Endothelial cell of umbilical vein (primary cell): Measurements from ENCODE around the gene PTPRF.

Experiments used
- EZH2 ChIP-seq: IDR thresholded peaks from 2 replicates; pipeline ENCODE4 v1.6.1; 2012; ENCODE audit warnings: borderline replicate concordance, low read depth, mild to moderate bottlenecking, moderate library complexity, low read length, inconsistent platforms; ENCODE audit not compliant: severe bottlenecking
- FOS ChIP-seq: IDR thresholded peaks from 2 replicates; pipeline ENCODE4 v1.6.1; 2011; ENCODE audit warnings: mild to moderate bottlenecking, low read length, moderate library complexity, borderline replicate concordance; ENCODE audit not compliant: insufficient read depth
- GATA2 ChIP-seq: IDR thresholded peaks from 2 replicates; pipeline ENCODE4 v1.7.0; 2011; ENCODE audit warnings: low read depth, mild to moderate bottlenecking, moderate library complexity, mixed read lengths, low read length; ENCODE audit not compliant: insufficient read length, insufficient read depth
- JUN ChIP-seq: IDR thresholded peaks from 2 replicates; pipeline ENCODE4 v1.6.1; 2011; ENCODE audit warnings: borderline replicate concordance, low read depth; ENCODE audit not compliant: insufficient read length, insufficient read depth
- MAX ChIP-seq: IDR thresholded peaks from 2 replicates; pipeline ENCODE4 v1.6.1; 2011; ENCODE audit not compliant: insufficient read depth, insufficient read length
- MYC ChIP-seq: IDR thresholded peaks from one replicate; pipeline ENCODE4 v1.6.1; 2011; ENCODE audit warnings: mild to moderate bottlenecking, low read depth, low read length
- POLR2A ChIP-seq: IDR thresholded peaks from 2 replicates; pipeline ENCODE4 v1.6.1; 2012; ENCODE audit warnings: low read depth, mild to moderate bottlenecking, control low read depth, low read length
- POLR2AphosphoS5 ChIP-seq: IDR thresholded peaks from 2 replicates; pipeline ENCODE4 v1.6.1; 2012; ENCODE audit warnings: low read depth, mild to moderate bottlenecking, control low read depth, low read length, moderate library complexity; ENCODE audit not compliant: insufficient read depth
- TF ChIP-seq, protein P1 (sequence below), 2 donors: IDR thresholded peaks; 1 replicate in 1 of 2; 2 replicates in 1 of 2; pipeline ENCODE4 v1.5.1; 2011; ENCODE audit warnings: low read length in 2 of 2, mild to moderate bottlenecking in 2 of 2, moderate library complexity in 2 of 2, control low read depth in 1 of 2, inconsistent platforms in 1 of 2, low read depth in 1 of 2; ENCODE audit not compliant: insufficient read depth in 1 of 2; ENCODE audit errors: extremely low read depth in 1 of 2

- TF ChIP-seq, protein P1, sequence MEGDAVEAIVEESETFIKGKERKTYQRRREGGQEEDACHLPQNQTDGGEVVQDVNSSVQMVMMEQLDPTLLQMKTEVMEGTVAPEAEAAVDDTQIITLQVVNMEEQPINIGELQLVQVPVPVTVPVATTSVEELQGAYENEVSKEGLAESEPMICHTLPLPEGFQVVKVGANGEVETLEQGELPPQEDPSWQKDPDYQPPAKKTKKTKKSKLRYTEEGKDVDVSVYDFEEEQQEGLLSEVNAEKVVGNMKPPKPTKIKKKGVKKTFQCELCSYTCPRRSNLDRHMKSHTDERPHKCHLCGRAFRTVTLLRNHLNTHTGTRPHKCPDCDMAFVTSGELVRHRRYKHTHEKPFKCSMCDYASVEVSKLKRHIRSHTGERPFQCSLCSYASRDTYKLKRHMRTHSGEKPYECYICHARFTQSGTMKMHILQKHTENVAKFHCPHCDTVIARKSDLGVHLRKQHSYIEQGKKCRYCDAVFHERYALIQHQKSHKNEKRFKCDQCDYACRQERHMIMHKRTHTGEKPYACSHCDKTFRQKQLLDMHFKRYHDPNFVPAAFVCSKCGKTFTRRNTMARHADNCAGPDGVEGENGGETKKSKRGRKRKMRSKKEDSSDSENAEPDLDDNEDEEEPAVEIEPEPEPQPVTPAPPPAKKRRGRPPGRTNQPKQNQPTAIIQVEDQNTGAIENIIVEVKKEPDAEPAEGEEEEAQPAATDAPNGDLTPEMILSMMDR (IDR thresholded peaks at IDR 0.05; ENCODE audit: extremely low read depth in 1 of 2, insufficient read depth in 1 of 2, low read depth in 1 of 2, low read length in 2 of 2), result no peak
- no peak for TF ChIP-seq MAX
- no peak for TF ChIP-seq POLR2A
- no peak for TF ChIP-seq JUN
- no peak for TF ChIP-seq EZH2
- TF ChIP-seq POLR2AphosphoS5, result no peak
- no peak for TF ChIP-seq MYC
- no peak for TF ChIP-seq FOS
- no peak for TF ChIP-seq GATA2
These were observed 15.9 kb downstream of the PTPRF start for GRCh38 chr1:43546388-43547100.
